ENCODE results near the gene RAC2. TPM values are rescaled to one million over a fixed set of nuclear protein-coding genes. Genes with fewer than 3 reads are reported as not detected.
A peak's percentile ranks its signal among the peaks of the same experiment; 100 is the strongest.
"Not testable (repeated sequence)": the region's sequence is repeated elsewhere in the genome, so short reads cannot be mapped to it uniquely, and the experiment has no call there.

The RAC2 gene
- total RNA-seq, 1 donor from 2014 or later, result 3.0 TPM

DNA sequence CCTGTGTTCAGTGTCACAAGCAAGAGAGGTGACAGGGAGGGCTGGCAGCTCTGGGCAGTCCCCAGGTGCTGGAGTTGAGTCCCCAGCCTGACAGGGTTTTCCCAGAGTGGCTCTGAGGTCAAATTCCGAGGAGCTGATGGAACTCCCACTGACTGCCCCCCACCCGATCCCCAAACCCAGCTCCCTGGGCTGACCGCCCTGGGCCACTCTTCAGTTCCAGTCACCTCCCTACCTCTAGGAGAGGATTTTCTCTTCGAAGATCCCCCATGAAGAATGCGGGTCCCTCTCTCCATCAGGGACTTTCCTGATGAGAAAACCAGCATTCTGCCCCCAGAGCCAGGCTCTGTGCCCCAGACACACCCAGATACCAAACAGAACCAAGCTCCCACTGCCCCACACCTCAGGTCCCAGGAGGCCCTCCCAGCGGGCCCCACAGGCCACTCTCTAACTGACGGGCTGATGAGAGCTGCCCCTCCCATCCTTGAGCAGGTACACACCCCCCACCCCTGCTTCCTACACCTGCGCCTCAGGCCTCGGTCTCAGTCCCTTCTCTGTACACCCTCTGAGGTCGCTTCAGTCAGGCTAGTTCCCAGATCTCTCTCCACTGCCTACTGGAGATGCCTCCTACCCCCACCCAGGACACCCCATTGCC lies 12.1 kb upstream of the RAC2 start:
- no peak for DNase-seq (ENCODE audit: low read depth in 2 of 2)

- no peak for DNase-seq (ENCODE audit: low read depth in 2 of 2)
These were observed 11.5 kb upstream of the RAC2 start for GRCh38 chr22:37255558-37256006.

- peak; percentile 74 to 89 for DNase-seq (ENCODE audit: low read depth in 2 of 2)
These were observed 10.8 kb upstream of the RAC2 start for GRCh38 chr22:37254867-37255233.

GRCh38 chr22:37254209-37254866 lies 10.3 kb upstream of the RAC2 start:
- DNase-seq (ENCODE audit: low read depth in 2 of 2), result peak; percentile 50 to 82

DNA sequence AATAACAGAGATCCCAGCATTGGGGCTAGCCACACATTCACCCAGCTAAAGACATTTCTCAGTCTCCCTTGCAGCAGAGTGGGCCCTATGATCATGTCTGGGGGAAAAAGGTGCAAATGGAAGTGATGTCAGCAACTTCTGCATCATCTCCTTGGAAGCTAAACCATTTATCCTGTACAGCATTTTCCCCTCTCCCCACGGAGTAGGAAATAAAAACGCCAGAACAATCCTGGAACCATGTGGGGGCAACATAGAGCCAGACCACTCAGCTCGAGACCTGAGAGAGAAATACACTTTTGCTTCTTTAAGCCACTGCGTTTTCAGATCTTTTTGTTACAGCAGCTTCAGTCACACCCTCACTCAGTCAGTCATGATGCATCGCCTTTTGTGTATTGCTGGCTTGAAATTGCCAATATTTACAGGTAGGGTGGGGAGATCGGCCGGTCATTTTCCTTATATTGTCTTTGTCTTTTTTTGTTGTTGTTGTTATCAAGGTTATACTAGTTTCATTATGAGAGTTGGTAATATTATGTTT lies 9.1 kb upstream of the RAC2 start:
- DNase-seq (ENCODE audit: low read depth in 2 of 2), result peak in 1 of 2 donors; percentile 28

DNA sequence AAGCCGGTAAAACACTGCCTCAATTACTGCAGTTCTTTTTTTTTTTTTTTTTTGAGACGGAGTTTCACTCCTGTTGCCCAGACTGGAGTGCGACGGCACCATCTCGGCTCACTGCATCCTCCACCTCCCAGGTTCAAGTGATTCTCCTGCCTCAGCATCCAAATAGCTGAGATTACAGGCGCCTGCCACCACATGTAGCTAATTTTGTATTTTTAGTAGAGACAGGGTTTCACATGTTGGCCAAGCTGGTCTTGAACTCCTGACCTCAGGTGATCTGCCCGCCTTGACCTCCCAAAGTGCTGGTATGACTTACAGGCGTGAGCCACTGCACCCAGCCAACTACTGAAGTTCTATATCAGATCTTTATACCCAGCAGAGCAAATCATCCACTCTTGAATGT lies 7.8 kb upstream of the RAC2 start:
- not testable (repeated sequence) for DNase-seq (ENCODE audit: low read depth in 2 of 2)

- DNase-seq (ENCODE audit: low read depth in 2 of 2), result no peak
These were observed 5.9 kb upstream of the RAC2 start for GRCh38 chr22:37249986-37250385.

DNA sequence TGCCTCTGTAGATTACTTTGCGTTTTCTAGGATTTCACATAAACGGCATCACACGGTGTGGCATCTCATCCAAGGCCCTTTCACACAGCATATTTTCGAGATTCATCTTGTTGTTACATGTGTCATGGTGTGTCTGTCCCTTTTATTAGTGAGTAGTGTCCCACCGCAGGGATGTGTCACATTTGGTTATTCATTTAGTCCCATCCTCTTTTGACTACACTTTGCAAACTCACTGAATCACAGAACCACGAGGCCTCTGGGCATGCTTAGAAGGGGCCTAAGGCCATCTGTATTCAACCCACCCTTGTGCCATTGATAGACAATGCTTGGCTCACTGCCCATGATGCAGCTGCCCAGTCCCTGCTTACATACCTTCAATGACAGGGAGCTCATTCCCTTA lies 4.2 kb upstream of the RAC2 start:
- DNase-seq (ENCODE audit: low read depth in 2 of 2), result no peak

GRCh38 chr22:37245740-37246139 lies 1.7 kb upstream of the RAC2 start:
- DNase-seq (ENCODE audit: low read depth in 2 of 2), result no peak

DNA sequence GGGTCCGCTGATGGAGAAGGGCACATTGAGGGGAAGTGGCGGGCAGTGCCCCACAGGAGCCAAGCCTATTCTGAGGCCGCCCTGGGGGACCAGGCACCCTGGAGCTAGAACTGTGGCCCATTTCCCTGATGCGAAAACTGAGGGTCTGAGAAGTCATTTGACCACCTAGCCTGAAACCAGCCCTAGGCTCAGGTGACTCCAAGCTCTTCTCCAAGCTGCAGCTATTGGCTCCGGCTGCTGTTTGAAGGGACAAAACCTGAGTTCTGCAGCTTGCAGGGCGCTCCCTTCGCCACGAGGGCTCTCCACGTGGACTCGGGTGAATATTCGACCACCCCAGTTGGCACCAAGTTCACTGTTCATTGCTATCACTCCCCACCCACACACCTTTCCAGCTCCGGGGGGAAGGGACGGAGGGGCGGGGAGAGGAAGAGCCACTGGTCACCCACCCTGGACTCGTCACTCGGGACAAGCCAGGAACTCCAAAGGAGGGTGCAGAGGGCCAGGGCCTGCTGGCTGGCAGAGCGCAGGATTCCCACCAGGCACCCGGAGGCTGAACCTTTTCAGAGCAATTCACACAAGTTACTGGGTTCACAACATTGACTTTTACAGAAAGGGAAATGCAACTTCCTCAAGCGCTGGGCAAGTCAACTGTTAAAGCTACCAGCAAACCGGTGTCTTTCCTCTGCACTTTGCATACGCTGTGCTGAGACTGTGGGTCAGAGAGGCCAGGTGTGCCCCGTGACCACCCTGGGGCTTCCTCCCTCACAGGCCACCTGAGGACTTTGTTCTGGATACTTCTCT lies 1.1 kb upstream of the RAC2 start:
- no peak for DNase-seq (ENCODE audit: low read depth in 2 of 2)

DNA sequence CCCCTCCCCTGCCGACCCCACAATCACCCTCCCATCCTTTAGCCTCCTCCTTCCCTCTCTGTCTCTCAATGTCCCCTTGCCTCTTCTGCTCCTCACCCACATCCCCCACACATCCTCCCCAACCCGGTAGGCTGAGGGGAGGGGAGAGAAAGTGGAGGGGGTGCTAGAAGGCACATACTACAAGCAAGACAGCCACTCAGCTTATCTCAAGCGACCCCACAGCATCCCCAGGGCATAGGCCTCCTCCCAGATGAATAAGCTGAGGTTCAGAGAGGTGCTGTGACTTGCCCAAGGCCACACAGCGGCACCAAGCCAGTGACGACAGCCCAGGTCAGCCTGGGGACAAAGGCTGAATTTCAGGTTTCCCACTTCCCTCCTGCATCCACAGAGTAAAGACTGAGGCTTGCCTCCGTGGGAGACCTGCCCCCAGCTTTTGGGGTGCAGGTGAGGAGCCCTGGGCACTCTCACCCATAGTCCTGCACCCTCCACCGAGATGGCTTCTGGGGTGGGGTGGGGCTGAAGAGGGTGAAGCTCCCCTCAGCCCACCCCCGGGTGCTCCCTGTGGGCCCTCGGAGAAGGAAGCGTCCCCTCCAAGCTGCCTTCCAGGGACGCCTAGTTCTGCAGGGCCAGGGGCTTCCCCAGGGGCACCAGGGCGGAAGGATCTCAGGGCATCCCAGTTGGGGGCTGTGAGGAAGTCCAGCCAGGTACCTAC lies 511 bp downstream of the RAC2 start:
- no peak for DNase-seq (ENCODE audit: low read depth in 2 of 2)

GRCh38 chr22:37242395-37242918 lies 1.6 kb downstream of the RAC2 start:
- peak; percentile 31 to 52 for DNase-seq (ENCODE audit: low read depth in 2 of 2)

DNA sequence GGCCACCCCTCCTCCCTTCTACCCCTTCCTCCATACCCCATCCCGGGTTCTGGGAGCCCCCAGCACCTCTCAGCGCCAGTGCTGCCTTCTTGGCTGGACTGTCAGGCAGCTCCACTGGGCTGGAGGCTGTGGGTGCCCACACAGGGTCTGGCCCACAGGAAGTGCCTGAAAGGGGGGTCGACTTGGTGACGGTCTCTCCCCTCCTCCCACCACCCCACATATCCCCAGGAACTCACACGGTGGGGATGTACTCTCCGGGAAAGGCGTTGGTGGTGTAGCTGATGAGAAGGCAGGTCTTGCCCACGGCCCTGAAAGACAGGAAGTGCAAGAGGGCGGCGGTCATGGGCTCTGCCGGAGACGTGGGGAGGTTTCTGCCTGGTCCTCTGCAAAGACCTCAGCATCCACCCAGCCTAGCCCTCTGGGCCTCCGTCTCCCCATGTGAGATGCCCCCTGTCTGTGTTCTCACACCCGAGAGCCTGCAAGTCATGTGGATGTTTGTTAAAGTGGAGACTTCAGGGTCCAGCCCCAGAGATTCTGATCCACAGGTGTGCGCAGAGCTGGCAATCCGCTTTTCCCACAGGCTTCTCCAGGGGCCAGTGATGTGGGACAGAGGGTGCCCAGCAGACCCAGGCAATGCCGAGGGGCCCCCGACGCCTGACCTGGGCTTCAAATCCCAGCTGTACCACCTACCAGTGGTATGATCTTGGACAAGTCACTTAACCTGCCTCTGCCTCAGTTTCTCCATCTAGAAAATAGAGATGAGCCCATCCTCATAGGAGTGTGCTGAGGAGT lies 2.5 kb downstream of the RAC2 start:
- no peak for DNase-seq (ENCODE audit: low read depth in 2 of 2)

GRCh38 chr22:37240941-37241320 lies 3.1 kb downstream of the RAC2 start:
- DNase-seq (ENCODE audit: low read depth in 2 of 2), result no peak

GRCh38 chr22:37240240-37240940 lies 3.7 kb downstream of the RAC2 start:
- no peak for DNase-seq (ENCODE audit: low read depth in 2 of 2)

GRCh38 chr22:37239336-37240239 lies 4.5 kb downstream of the RAC2 start:
- DNase-seq (ENCODE audit: low read depth in 2 of 2), result no peak

- peak in 1 of 2 donors; percentile 62 for DNase-seq (ENCODE audit: low read depth in 2 of 2)
These were observed 6.4 kb downstream of the RAC2 start for GRCh38 chr22:37237371-37238268.

All from lung microvascular endothelial cell (primary cell).